Measurements from ENCODE around the gene EXOC3L4. TPM values are rescaled to one million over a fixed set of nuclear protein-coding genes. Genes with fewer than 3 reads are reported as not detected.

Gene EXOC3L4
- total and polyA plus RNA-seq, 2 donors = 16.0 to 83.7 TPM

DNA sequence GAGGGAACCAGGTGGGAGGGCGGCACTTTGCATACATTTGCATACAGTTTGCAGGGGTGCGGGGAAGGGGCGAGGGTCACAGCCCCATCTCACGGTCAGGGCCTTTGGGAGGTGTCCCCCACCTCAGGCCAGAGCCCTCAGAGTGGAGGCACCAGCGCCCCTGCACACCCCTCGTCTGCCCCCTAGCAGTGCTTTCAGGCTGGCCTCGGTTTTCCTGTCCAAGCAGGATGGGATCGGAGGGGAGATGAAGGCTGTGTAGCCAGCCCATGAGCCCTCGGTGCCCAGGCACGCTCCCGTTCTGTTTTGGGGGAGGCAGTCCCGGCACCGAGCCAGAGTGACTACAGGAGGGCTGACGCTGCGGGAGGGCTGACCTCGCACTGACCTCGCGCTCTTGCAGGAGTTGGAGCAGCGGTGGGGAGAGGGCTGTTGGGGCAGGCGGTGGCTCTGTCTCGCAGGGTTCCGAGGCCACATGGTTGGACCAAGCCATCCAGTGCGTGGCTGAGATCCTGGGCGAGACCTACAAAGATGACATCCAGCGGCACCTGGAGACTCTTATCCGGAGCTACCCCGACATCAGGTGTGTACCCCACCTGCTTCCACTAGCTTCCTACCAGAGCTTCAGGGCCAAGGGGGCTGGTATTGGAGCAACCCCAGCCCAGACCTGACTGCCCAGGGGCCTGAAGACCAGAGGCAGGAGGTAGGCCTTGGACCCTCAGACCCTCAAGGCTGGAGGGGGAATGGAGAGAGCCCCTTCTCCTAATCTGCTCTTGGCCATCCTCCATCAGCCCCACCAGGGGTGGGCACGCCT lies 13.6 kb downstream of the EXOC3L4 start:
- no peak overlapping the region for H3K4me3 ChIP-seq (ENCODE audit: low read length in 2 of 2)
- H3K27ac ChIP-seq (ENCODE audit: low read depth in 1 of 2, low read length in 1 of 2) = peak overlapping the region; percentile 27 to 73

DNA sequence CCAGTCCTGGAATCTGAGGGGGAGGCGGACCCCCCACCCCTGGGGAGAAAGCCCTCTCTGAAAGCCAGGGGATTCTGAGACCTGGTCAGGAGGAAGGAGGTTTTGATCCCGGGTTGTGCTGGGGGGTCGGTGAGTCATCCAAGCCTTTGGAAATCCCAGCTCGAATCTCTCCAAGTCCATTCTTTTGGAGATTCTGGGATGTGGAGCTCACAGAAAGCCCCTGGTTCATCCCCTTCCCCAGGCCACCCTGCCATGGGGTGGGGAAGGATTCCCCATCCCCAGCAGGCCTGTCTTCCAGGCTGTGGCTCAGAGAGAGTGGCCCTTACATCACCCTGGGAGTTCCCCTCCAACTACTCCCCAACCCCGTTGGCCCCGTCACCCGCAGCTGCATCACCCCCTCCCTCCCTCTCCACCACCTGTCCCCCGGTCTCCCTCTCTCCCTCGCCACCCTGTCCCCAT lies 14.3 kb downstream of the EXOC3L4 start:
- H3K27me3 ChIP-seq (ENCODE audit: control insufficient read depth in 2 of 2, insufficient read depth in 1 of 2, low read length in 1 of 2) = peaks cover 11 to 31% of the 10 kb centered on the region in 2 donors
- peak overlapping the region; percentile 25 to 73 for H3K27ac ChIP-seq (ENCODE audit: low read depth in 1 of 2, low read length in 1 of 2)
- peaks cover 44 to 73% of the 10 kb centered on the region in 2 donors for H3K4me1 ChIP-seq (ENCODE audit: control insufficient read depth in 2 of 2, insufficient read depth in 2 of 2, low read length in 2 of 2)
- DNase-seq (ENCODE audit: low read depth in 6 of 9, low spot score in 9 of 9) = no peak
- WGBS = 42% methylated on average over 9 of the region's 9 CpGs
- no peak overlapping the region for H3K4me3 ChIP-seq (ENCODE audit: low read length in 2 of 2)
- H3K9me3 ChIP-seq (ENCODE audit: control insufficient read depth in 2 of 2, insufficient read depth in 1 of 2, low read length in 1 of 2) = peaks cover 0 to 13% of the 10 kb centered on the region in 2 donors
- no peaks in the 10 kb centered on the region for H3K36me3 ChIP-seq (ENCODE audit: control insufficient read depth in 2 of 2, insufficient read depth in 2 of 2, low read length in 1 of 2)

More for the DNA sequence above, 13.6 kb downstream of the EXOC3L4 start:
- no peaks in the 10 kb centered on the region for H3K36me3 ChIP-seq (ENCODE audit: control insufficient read depth in 2 of 2, insufficient read depth in 2 of 2, low read length in 1 of 2)
- WGBS = 93% methylated on average over 28 of the region's 28 CpGs
- H3K27me3 ChIP-seq (ENCODE audit: control insufficient read depth in 2 of 2, insufficient read depth in 1 of 2, low read length in 1 of 2) = peaks cover 17 to 37% of the 10 kb centered on the region in 2 donors
- peaks cover 41 to 72% of the 10 kb centered on the region in 2 donors for H3K4me1 ChIP-seq (ENCODE audit: control insufficient read depth in 2 of 2, insufficient read depth in 2 of 2, low read length in 2 of 2)
- H3K9me3 ChIP-seq (ENCODE audit: control insufficient read depth in 2 of 2, insufficient read depth in 1 of 2, low read length in 1 of 2) = peaks cover 0 to 13% of the 10 kb centered on the region in 2 donors
- no peak for DNase-seq (ENCODE audit: low read depth in 6 of 9, low spot score in 9 of 9)

DNA sequence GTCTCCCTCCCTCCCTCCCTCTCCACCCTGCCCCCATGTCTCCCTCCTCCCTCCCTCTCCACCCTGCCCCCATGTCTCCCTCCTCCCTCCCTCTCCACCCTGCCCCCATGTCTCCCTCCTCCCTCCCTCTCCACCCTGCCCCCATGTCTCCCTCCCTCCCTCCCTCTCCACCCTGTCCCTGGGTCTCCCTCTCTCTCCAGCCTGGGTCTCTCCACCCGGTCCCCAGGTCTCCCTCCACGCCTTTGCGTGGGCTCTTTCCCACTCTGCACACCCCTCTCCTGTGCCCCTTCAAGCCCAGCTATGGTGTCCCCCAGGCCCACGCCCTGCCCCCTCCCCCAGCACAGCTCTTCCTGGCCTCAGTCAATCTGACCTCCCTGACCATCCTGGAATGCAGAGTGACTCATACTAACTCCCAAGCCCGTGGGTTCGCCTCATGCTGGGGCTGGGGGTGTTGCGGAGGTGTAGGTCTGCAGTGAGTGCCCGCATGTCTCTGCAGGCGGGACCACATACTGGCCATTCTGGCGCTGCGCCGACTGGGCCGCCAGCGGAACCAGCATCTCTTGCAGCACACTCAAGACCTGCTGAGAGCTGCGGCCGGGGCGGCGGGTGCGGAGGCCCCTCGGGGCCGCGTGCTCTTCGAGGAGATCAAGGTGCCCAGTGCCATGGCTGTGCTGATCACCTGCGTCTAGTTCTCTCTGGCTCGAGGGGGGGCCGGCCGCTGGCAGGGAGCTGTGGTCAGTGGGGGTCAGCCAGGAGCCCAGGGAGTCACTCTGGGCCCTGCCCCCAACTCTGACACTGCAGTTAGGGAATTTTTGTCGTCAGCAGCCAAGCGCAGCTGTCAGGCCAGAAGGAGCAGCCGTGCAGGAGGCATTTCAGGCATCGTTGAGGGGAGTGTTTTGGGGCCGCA lies 15.3 kb downstream of the EXOC3L4 start:
- H3K9me3 ChIP-seq (ENCODE audit: control insufficient read depth in 2 of 2, insufficient read depth in 1 of 2, low read length in 1 of 2) = peaks cover 0 to 13% of the 10 kb centered on the region in 2 donors
- peak overlapping the region; percentile 48 to 71 for H3K27ac ChIP-seq (ENCODE audit: low read depth in 1 of 2, low read length in 1 of 2)
- no peak for DNase-seq (ENCODE audit: low read depth in 6 of 9, low spot score in 9 of 9)
- H3K27me3 ChIP-seq (ENCODE audit: control insufficient read depth in 2 of 2, insufficient read depth in 1 of 2, low read length in 1 of 2) = peaks cover under 1 to 21% of the 10 kb centered on the region in 2 donors
- H3K4me1 ChIP-seq (ENCODE audit: control insufficient read depth in 2 of 2, insufficient read depth in 2 of 2, low read length in 2 of 2) = peaks cover 40 to 72% of the 10 kb centered on the region in 2 donors
- WGBS = 85% methylated on average over 32 of the region's 32 CpGs
- H3K4me3 ChIP-seq (ENCODE audit: low read length in 2 of 2) = no peak overlapping the region
- H3K36me3 ChIP-seq (ENCODE audit: control insufficient read depth in 2 of 2, insufficient read depth in 2 of 2, low read length in 1 of 2) = no peaks in the 10 kb centered on the region

DNA sequence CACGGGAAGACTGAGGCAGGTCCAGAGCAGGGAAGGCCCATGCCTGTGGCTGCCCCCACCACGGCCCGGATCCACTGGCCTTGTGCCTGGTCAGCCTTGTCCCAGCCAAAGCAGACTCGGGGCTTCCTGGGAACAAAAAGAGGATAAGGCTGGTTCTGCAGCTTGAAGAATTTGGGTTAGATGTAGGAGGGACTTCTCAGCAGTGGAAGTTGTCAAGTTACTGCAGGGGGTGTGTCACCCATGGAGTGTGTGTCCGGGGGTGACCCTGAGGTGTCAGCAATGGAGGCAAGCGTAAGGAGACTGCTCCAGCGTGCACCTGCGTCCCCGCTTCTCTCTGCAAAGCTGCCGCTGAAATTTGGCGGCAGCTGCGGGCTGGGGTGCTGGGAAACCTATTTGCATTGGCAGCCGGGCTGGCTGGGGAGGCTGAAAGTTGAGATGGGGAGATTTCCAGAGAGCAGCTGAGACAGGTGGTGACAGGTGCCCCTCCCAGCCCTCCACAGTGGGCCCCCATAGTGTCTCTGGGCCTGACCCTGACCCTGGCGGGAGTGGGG lies 16.2 kb downstream of the EXOC3L4 start:
- Histone ChIP-seq H3K4me1 (ENCODE audit: control insufficient read depth in 2 of 2, insufficient read depth in 2 of 2, low read length in 2 of 2) (peaks cover 31 to 64% of the 10 kb centered on the region in 2 donors), H3K9me3 (ENCODE audit: control insufficient read depth in 2 of 2, insufficient read depth in 1 of 2, low read length in 1 of 2) (peaks cover 0 to 9% of the 10 kb centered on the region in 2 donors), H3K4me3 (ENCODE audit: low read length in 2 of 2) (no peak overlapping the region), H3K27me3 (ENCODE audit: control insufficient read depth in 2 of 2, insufficient read depth in 1 of 2, low read length in 1 of 2) (peaks cover 0 to 12% of the 10 kb centered on the region in 2 donors), H3K36me3 (ENCODE audit: control insufficient read depth in 2 of 2, insufficient read depth in 2 of 2, low read length in 1 of 2) (no peaks in the 10 kb centered on the region), H3K27ac (ENCODE audit: low read depth in 1 of 2, low read length in 1 of 2) (peak overlapping the region; percentile 15 to 71)
- whole genome bisulfite sequencing = 54% methylated on average over 14 of the region's 14 CpGs
- no peak for DNase-seq (ENCODE audit: low read depth in 6 of 9, low spot score in 9 of 9)

DNA sequence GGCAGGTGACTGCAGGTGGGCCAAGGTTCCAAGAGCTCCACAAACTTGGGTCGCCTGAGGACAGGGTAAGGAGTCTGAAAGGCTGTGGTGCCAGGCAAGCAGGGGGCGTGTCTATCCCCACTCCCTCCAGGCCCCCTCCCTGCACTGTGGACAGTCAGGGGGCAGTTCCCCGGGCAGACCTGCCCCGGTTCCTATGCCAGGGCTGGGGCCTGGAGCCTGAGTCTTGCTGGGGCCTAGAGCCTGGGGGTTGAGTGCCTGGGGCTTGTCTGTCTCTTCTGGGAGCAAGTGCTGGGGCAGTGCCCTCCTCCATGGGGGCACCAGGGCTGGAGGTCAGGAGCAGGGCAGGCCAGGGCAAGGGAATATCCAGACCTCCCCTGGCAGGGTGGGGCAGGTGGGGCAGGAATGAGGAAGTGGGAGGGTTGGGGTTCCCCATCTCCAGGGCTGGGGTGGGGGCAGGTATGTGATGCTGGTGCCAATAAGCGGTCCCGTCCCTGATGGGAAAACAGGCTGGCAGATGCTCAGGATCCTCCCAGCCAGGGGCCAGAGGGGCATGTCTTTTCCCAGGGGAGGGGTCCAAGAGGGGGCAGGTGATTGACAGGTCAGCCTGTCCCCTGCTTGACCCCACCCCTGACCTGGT lies 16.8 kb downstream of the EXOC3L4 start:
- H3K27ac ChIP-seq (ENCODE audit: low read depth in 1 of 2, low read length in 1 of 2) = peak overlapping the region; percentile 15 to 47
- 74% methylated on average over 6 of the region's 6 CpGs for WGBS
- H3K4me3 ChIP-seq (ENCODE audit: low read length in 2 of 2) = no peak overlapping the region
- peaks cover 31 to 60% of the 10 kb centered on the region in 2 donors for H3K4me1 ChIP-seq (ENCODE audit: control insufficient read depth in 2 of 2, insufficient read depth in 2 of 2, low read length in 2 of 2)
- no peak for DNase-seq (ENCODE audit: low read depth in 6 of 9, low spot score in 9 of 9)
- H3K36me3 ChIP-seq (ENCODE audit: control insufficient read depth in 2 of 2, insufficient read depth in 2 of 2, low read length in 1 of 2) = no peaks in the 10 kb centered on the region
- H3K27me3 ChIP-seq (ENCODE audit: control insufficient read depth in 2 of 2, insufficient read depth in 1 of 2, low read length in 1 of 2) = peaks cover 0 to 7% of the 10 kb centered on the region in 2 donors
- peaks cover 0 to 9% of the 10 kb centered on the region in 2 donors for H3K9me3 ChIP-seq (ENCODE audit: control insufficient read depth in 2 of 2, insufficient read depth in 1 of 2, low read length in 1 of 2)

DNA sequence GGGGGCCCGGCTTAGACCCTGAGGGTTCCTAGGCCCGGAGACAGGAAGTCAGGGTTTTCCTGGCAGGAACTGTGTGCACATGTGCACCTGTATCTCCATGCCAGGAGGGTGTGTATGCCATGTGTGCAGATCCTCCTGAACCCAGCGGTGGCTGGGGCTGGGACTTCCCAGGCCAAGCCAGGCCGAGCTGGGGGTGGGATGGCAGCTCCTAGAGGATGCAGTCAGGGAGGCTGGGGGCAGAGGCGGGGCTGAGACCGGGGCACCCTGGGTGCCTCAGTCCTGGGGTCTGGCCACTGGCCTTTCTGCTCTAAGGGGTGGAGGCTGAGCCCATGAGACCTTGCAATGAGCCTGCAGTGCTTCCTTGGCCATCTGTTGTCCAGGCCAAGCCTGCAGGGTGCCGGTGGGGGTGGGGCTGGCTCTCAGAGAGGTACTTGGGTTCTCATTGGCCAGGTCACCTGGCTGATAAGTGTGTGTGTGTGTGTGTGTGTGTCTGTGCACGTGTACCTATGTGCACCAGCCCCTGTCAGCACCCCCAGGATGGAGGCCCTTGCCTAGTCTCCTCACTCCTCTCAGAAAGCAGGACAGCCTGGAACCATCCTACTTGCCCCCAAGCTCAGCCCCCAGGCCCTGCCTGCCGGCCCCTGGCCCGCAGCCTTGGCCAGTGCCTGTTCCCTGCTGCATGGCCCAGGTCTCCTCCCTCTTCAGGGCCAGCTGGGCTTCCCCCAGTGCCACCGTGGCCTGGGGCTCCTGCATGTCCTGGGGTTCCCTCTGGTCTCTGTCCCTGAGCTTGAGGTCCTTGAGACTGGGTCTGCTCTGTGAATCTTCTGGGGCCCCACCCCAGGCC lies 18.1 kb downstream of the EXOC3L4 start:
- Histone ChIP-seq H3K4me1 (ENCODE audit: control insufficient read depth in 2 of 2, insufficient read depth in 2 of 2, low read length in 2 of 2) (peaks cover 31 to 61% of the 10 kb centered on the region in 2 donors), H3K36me3 (ENCODE audit: control insufficient read depth in 2 of 2, insufficient read depth in 2 of 2, low read length in 1 of 2) (no peaks in the 10 kb centered on the region), H3K4me3 (ENCODE audit: low read length in 2 of 2) (no peak overlapping the region), H3K27me3 (ENCODE audit: control insufficient read depth in 2 of 2, insufficient read depth in 1 of 2, low read length in 1 of 2) (peaks cover 0 to 4% of the 10 kb centered on the region in 2 donors), H3K27ac (ENCODE audit: low read depth in 1 of 2, low read length in 1 of 2) (peak overlapping the region in 1 of 2 donors; percentile 37), H3K9me3 (ENCODE audit: control insufficient read depth in 2 of 2, insufficient read depth in 1 of 2, low read length in 1 of 2) (peaks cover 0 to 4% of the 10 kb centered on the region in 2 donors)
- 25% methylated on average over 11 of the region's 11 CpGs for WGBS
- no peak for DNase-seq (ENCODE audit: low read depth in 6 of 9, low spot score in 9 of 9)

DNA sequence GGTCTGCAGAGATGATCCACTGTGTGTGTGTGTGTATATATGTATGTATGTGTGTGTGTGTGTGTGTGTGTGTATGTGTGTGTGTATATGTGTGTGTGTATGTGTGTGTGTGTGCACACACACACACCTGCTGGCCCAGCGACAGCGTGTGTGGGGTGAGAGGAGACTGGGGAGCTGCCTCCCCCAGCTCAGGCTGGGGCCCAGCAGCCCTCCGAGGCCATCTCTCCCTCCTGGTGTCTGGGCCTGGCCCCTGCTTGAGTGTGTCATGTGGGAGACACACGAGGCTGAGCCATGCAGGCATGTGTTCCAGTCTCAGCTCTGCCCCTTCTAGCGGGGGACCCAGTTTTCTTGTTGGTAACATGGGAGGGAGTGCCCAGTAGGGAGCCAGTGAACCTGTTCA lies 18.8 kb downstream of the EXOC3L4 start:
- H3K27ac ChIP-seq (ENCODE audit: low read depth in 1 of 2, low read length in 1 of 2) = no peak overlapping the region

DNA sequence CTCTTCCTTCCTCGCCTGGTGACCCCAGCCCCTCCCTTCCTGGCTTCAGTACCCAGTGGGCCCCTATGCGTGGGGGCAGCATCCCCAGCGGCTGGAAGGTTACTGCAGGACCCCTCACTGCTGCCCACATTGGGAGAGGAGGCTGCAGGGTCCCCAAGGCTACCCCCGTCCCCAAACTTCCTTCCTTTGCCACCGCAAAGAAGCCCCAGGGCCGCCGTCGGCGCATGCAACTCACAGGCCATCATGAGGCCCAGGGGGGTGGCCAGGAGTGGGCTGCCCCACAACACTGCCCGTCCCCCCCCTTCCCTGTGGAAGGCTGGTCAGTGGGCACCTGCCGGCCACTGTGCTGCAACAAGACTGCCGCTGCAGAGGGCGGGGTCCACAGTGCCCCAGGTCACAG lies 19.2 kb downstream of the EXOC3L4 start:
- no peak for DNase-seq (ENCODE audit: low read depth in 6 of 9, low spot score in 9 of 9)
- Histone ChIP-seq H3K27ac (ENCODE audit: low read depth in 1 of 2, low read length in 1 of 2) (no peak overlapping the region), H3K9me3 (ENCODE audit: control insufficient read depth in 2 of 2, insufficient read depth in 1 of 2, low read length in 1 of 2) (no peaks in the 10 kb centered on the region), H3K27me3 (ENCODE audit: control insufficient read depth in 2 of 2, insufficient read depth in 1 of 2, low read length in 1 of 2) (peaks cover 0 to under 1% of the 10 kb centered on the region in 2 donors), H3K4me3 (ENCODE audit: low read length in 2 of 2) (no peak overlapping the region), H3K36me3 (ENCODE audit: control insufficient read depth in 2 of 2, insufficient read depth in 2 of 2, low read length in 1 of 2) (no peaks in the 10 kb centered on the region), H3K4me1 (ENCODE audit: control insufficient read depth in 2 of 2, insufficient read depth in 2 of 2, low read length in 2 of 2) (peaks cover 31 to 59% of the 10 kb centered on the region in 2 donors)
- WGBS = 72% methylated on average over 13 of the region's 13 CpGs

More for the DNA sequence above, 18.8 kb downstream of the EXOC3L4 start:
- Histone ChIP-seq H3K27me3 (ENCODE audit: control insufficient read depth in 2 of 2, insufficient read depth in 1 of 2, low read length in 1 of 2) (peaks cover 0 to 2% of the 10 kb centered on the region in 2 donors), H3K4me1 (ENCODE audit: control insufficient read depth in 2 of 2, insufficient read depth in 2 of 2, low read length in 2 of 2) (peaks cover 31 to 60% of the 10 kb centered on the region in 2 donors), H3K4me3 (ENCODE audit: low read length in 2 of 2) (no peak overlapping the region), H3K36me3 (ENCODE audit: control insufficient read depth in 2 of 2, insufficient read depth in 2 of 2, low read length in 1 of 2) (no peaks in the 10 kb centered on the region), H3K9me3 (ENCODE audit: control insufficient read depth in 2 of 2, insufficient read depth in 1 of 2, low read length in 1 of 2) (no peaks in the 10 kb centered on the region)
- WGBS = 38% methylated on average over 5 of the region's 5 CpGs
- no peak for DNase-seq (ENCODE audit: low read depth in 6 of 9, low spot score in 9 of 9)
